Fibroblast of lung (primary cell): Measurements from ENCODE around the gene PAM16.

Source experiments
- EZH2 ChIP-seq: IDR thresholded peaks from 2 replicates; pipeline ENCODE4 v1.5.1; 2012; ENCODE audit warnings: low read length, control low read depth, mild to moderate bottlenecking; ENCODE audit errors: missing control alignments
- TF ChIP-seq, protein P1 (sequence below), 2 donors: IDR thresholded peaks in 1 of 2; conservative IDR thresholded peaks in 1 of 2; 1 replicate in 1 of 2; 2 replicates in 1 of 2; pipeline ENCODE4 v1.5.1; 2011 to 2012; ENCODE audit warnings: low read length in 2 of 2, control low read depth in 1 of 2, inconsistent platforms in 1 of 2, low read depth in 1 of 2, mild to moderate bottlenecking in 1 of 2

DNA sequence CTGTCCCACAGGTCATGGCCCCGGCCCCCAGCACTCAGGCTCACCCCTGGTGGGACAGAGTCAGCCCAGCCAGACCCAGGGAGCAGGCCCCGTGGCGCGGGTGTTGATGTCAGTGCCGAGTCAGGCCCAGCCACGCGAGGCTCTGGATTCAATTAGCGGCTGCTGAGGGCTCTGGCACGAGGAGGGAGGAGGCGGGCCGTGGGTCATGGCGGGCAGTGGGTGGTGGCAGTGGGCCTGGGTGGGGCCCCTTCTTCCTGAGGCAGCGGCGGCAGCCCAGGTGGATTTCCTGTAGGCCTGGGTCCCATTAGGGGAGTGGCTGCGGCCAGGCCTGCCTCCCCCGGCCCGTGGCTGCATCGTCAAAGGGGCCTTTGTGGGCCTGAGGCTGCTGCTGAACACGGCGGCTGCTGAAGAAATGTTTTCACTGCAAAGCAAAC lies 33.4 kb upstream of the PAM16 start:
- no peak for TF ChIP-seq EZH2
- TF ChIP-seq, protein P1, sequence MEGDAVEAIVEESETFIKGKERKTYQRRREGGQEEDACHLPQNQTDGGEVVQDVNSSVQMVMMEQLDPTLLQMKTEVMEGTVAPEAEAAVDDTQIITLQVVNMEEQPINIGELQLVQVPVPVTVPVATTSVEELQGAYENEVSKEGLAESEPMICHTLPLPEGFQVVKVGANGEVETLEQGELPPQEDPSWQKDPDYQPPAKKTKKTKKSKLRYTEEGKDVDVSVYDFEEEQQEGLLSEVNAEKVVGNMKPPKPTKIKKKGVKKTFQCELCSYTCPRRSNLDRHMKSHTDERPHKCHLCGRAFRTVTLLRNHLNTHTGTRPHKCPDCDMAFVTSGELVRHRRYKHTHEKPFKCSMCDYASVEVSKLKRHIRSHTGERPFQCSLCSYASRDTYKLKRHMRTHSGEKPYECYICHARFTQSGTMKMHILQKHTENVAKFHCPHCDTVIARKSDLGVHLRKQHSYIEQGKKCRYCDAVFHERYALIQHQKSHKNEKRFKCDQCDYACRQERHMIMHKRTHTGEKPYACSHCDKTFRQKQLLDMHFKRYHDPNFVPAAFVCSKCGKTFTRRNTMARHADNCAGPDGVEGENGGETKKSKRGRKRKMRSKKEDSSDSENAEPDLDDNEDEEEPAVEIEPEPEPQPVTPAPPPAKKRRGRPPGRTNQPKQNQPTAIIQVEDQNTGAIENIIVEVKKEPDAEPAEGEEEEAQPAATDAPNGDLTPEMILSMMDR (conservative IDR thresholded peaks at IDR 0.05 in 1 of 2, IDR thresholded peaks at IDR 0.05 in 1 of 2; ENCODE audit: low read depth in 1 of 2, low read length in 2 of 2): no peak
